ENCODE measurements around the gene SIM2.

SIM2 gene

DNA sequence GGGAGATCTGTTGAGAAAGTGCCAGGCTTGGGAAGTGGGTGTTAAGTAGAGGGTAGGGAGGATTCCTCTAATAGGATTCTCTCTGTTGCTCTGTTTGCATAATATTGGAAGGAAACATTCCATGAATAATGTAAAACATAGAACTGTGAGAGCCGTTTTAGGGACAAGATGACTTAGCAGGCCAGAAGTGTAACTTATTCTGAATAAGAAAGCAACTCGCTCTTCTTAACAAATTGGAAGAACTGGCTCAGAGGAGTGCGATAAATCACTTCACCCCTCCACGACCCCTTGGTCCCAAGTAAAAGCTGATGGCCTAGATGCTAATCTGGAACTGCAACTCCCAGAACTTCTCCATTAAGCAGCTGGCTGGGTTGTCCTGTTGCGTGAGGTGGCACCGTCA lies 19.1 kb downstream of the SIM2 start:
- DNase-seq = no peak

DNA sequence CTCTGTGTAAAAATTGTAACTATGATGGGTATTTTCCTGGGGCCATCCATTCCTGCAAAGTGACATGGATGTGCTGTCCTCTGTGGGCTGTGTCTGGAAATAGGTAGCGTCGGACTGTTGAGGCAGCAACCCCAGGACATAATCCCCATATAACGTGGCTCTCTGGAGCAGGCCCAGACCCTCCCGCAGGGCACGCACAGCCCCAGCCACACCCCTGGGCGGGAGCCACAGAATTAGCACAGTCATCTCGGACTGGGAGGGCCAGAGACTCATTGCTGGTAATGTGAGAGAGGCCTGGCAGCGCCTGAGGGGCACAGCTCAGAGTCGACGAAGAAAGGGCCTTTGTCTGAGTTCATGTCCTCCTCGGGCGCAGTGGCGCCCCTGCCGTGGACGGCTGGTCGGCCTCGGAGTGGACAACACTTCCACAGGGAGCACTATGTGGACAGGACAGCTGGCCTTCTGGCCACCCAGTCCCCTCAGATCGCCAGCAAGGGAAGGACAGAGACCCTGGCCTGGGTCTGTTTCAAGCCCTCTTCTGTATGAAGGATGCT lies 20.1 kb downstream of the SIM2 start:
- DNase-seq = no peak

DNA sequence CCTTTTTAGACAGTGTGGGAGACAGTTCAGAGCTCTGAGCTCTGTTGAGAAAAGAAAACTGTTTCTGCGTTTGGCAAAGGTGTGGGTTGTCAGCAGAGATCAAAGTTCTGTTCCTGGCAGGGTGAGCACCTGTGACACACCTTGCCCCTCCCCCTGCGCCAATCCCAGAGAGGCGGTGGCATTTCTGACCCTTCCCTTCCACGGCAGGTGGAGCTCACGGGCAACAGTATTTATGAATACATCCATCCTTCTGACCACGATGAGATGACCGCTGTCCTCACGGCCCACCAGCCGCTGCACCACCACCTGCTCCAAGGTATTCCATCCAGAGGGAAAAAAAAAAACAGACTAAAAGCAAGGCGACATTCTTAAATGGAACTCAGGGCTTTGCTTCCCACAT lies 20.7 kb downstream of the SIM2 start:
- no peak for DNase-seq

DNA sequence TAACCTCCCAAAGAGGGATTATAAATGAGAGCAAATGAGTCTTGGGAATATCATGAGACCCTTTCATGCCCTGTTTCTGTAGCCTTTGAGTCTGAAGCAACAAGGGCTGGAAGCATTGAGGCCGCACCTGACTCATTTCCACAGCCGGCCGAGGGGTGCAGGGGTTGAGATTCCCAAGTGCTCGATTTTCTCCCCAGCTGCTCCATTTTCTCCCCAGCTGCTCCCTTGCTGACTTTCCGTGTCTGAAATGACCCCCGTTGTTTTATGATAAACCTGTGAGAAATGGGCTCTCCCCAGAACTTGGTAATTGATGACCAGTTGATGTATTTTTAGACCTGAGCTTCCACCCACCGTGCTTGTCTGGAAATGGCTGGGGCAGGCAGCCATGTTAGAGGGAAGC lies 22.9 kb downstream of the SIM2 start:
- DNase-seq = no peak

GRCh38 chr21:36722370-36723368 lies 23.8 kb downstream of the SIM2 start:
- no peak for DNase-seq

DNA sequence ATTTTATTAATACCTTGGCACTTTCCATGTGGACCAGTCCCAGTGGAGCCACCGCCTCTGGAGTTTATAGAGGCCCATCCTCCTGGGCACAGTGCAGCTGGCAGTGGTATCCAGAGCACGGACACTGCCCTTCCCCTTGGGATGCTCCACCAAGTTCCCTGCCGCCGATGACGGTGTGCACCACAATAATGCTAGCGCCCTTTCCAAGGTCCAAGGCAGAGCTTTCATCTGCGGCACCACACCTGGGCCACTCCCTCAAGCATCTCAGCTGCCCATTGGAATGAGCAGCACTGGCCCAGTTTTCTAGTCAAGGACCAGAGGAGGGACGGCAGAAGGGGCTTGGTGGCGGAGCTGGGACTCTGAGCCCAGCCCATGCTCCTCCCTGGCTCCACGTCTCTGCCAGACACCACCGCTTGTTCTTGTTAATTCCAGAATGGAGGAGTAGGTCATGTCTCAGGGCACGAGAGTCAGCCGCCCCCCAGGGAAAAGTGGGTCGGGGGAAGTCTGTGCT lies 24.5 kb downstream of the SIM2 start:
- DNase-seq = no peak

DNA sequence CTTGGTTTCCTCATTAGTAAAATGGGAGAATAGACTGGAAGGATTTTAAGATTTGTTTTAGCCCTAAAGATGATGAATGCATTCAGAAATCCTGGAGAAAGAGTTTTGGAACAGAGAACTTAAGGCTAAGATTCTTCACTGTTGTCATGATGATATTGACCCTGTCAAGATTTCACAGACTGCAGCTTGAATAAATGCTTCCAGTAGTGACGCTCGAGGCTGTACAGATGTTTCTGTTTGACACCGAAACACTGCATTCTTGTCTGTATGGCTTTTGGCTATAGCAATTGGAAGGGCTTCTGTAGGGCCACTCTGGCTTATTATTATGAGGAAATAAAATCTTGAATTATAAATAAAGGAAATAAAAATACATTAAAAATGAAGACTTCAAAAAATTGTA lies 25.7 kb downstream of the SIM2 start:
- DNase-seq = no peak

DNA sequence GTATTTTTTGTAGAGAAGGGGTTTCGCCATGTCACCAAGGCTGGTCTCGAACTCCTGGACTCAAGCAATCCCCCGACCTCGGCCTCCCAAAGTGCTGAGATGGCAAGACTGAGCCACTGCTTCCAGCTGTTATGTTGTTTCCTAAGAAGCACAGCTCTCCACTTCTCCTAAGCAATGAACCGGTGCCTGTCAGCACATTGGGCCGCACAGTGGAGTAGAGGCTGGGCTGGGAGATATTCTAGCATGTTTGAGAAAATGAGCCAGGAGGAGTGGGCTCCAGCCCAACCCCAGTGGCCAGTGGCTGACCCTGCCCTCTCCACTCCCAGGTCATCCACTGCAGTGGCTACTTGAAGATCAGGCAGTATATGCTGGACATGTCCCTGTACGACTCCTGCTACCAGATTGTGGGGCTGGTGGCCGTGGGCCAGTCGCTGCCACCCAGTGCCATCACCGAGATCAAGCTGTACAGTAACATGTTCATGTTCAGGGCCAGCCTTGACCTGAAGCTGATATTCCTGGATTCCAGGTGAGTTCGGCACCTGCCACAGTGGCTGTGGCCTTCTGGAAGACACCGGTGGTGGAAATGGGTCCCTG lies 27.0 kb downstream of the SIM2 start:
- DNase-seq = no peak

DNA sequence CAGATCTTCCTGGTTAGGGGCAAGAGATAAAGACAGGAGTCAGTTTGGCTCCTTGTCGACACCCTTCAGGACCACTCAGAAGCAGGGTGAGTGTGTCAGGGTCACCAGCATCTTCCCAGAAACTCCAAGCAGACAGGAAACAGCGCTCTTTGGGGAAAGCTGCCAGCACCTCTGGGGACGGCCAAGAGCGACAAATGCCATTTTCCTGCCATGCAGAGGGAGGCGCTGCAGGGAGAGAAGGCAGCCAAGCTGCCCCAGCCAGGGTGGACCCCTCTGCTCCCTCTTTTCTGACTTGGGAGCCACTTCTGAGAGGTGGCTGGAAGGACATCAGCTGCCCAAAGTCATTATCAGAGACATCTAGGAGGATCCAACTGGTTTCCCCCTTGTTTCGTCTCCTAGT lies 29.0 kb downstream of the SIM2 start:
- DNase-seq = no peak

- DNase-seq = no peak
Measured at GRCh38 chr21:36728371-36729111, 29.6 kb downstream of the SIM2 start.

- no peak for DNase-seq
Measured at GRCh38 chr21:36729310-36729970, 30.5 kb downstream of the SIM2 start.

DNA sequence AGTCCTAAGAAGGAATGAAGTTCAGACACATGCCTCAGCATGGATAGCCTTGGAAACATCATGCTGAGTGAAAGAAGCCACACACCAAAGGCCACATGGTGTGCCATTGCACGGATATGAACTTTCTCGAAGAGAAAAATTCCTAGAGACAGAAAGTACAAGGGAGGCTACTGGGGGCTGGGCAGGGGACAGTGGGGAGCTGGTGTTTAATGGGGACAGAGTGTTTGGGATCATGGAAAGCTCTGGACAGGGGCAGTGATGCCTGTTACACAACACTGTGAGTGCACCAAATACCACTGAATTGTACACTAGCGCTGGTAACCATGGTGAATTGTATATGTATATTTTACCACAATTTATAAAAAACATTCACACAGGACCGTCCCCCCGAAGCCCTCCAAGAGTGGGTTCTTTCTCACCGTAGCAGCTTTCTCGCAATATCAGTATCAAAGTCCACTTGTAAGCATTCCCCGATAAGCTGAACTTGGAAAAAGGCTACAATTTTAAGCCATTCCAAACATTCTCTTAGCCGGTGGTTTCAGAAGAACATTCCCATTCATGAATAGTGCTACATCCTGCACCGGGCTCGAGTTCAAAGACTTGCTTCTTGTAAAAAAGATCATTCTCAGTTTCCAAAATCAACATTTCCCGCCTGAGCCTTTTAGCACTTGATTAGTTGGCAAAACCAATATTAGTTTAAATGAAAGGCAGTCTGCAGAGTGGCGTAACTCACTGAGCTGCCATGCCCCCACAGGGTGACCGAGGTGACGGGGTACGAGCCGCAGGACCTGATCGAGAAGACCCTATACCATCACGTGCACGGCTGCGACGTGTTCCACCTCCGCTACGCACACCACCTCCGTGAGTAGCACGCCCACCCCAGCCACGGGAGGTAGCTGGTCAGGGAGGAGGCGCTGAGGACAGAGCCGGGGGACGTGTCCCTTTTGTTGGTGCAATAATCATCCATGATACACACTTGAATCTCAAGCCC lies 31.7 kb downstream of the SIM2 start:
- DNase-seq = no peak

DNA sequence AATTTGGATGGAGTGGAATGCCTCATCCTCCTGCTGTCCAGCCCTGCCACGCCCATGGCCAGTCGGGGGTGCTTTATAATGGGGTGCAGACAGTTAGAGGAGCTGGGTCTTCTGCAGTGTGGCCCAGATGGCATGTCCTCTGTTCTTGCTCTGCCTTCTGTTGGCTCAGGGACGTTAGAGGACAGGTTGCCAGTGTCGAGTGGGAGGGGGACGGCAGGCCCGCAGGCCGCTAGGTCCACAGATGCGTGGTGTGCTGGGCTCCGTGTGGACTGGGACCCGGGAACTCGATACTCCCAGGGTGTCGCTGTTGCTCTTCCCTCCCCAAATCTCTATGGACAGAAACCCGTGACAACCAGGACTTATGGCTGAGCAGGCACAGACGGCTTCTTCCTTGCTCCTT lies 33.3 kb downstream of the SIM2 start:
- no peak for DNase-seq

DNA sequence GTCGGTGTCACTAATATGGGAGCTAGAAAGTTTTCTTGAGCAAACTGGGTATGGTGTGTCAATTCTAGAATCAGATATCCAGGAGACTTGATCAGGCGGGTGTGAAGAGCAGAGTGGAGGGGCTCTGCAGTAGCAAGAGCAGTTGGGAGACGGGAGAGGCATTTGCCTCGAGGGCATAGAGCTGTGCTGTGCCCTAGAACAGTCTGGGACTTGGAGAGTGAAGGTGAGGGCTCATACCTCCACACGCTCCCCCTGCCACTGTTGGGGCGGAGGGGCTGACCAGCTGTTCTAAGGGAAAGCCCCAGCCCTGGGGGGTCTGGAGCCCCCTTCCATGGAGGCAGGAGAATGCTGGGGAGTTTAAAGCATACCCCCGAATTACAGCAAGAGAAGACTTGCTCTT lies 33.8 kb downstream of the SIM2 start:
- no peak for DNase-seq

DNA sequence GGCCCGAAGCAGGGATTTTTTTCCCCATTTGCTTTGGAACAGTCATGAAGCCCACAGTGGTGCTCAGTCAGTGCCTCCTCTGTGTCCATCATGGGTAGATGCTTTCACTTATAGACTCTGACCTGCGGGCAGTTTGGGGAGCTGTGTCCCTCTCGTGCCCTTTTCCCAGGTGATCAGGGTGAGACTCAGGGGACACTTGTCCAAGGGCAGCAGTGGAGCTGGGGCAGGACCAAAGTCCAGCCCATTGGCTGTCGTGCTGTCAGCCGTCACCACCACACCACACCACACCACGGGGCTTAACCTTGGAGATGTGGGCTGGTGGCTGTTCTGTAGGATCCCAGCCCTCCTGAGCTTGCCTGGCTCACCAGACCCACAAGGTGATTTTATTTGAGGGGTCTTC lies 34.9 kb downstream of the SIM2 start:
- DNase-seq = no peak

DNA sequence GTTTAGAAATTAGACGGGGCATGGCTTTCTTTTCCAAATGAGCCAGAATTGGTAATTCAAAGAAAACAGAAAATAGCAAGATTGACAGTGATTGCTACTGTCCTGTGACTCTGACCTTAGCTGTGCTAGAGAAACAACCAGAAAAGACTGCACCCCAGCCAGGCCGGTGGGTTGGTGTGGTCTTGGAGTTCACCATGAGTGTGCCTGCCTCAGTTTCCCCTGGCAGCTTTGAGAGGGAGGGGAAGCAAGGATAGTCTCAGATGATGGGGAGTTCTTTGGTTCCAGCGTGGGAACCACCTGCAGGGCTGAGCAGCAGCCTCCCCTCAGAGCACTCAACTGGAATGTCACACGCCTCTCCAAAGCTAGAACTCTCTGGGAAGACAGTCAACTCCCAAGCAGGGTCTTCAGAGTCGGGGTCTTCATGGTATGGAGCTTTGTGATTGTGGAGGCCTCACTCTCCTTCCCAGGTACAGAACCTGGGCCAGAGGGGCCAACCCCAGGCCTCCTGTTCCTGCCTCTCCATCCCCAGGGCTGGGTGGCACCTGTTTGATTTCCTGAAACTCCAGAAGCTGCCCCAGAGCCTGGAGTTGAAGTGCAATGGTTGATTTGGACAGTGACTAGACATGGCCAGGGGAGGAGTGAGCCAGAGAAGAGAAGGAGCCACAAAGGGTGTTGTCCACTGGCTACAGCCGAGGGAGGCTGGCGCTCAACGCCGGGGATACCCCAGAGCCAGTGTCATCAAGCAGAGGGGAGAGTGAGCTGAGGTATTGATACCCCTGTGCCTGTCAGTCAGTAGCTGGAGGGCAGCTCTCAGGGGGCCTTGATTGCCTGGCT lies 35.7 kb downstream of the SIM2 start:
- no peak for DNase-seq

- no peak for DNase-seq
Measured at GRCh38 chr21:36735201-36735515, 36.2 kb downstream of the SIM2 start.

DNA sequence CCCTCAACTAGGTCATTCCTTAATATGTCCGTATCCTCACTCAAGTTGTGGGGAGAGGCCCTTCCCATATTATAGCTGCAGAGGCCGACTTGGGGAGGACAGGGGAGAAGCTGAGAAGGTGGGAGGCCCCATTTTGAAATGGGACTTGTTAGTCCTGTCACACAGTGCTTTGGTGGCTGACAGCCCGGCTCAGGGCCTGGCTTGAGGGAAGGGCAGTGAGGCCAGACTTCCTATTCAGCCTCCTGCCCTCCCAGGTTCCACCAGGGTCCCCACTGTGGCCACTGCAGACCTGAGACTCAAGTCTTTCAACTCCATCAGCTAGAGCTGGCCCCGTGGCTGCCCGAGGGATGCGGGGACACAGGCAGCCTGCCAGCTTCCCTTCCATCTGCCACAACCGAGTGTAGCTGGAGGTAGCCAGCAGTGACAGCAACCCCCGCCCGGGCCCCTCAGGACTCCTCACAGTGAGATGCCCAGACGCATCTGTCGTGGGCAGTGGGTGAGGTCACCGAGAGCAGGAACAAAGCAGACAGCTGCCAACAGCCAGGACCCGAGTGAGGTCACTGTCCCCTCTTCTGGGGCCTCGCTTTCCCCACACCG lies 36.9 kb downstream of the SIM2 start:
- DNase-seq = no peak

- DNase-seq = no peak
Measured at GRCh38 chr21:36738489-36739126, 39.7 kb downstream of the SIM2 start.

DNA sequence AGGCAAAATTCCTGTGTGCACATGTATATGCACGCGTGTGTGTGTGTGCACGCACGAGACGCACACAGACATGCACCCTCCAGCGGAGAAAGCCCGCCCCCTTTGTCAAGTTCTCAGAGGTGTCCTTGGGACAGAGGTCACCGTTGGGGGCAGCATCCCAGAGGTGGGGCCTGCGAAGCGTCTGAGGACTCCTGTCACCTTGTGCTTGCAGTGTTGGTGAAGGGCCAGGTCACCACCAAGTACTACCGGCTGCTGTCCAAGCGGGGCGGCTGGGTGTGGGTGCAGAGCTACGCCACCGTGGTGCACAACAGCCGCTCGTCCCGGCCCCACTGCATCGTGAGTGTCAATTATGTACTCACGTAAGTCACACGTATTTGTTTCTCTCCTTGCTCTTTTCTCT lies 42.6 kb downstream of the SIM2 start:
- no peak for DNase-seq

Measured in GDM1 (cell line).